ENCODE measurements around the gene EFNA5.

EFNA5 gene

GRCh38 chr5:107400328-107400727 lies 270.4 kb downstream of the EFNA5 start:
- Histone ChIP-seq H3K4me1 (ENCODE audit: insufficient read depth, insufficient read length) (no peaks in the 10 kb centered on the region), H3K27me3 (ENCODE audit: insufficient read depth, insufficient read length) (no peaks in the 10 kb centered on the region), H3K9me3 (ENCODE audit: insufficient read depth, low read length) (no peaks in the 10 kb centered on the region), H3K36me3 (ENCODE audit: insufficient read depth, insufficient read length, low read length) (no peaks in the 10 kb centered on the region), H3K9ac (ENCODE audit: insufficient read length, low read depth) (no peak overlapping the region), H3K4me3 (ENCODE audit: insufficient read length, low read depth) (no peak overlapping the region)
- no peak for DNase-seq (ENCODE audit: low read depth, low spot score)
- TF ChIP-seq ZNF274 (IDR thresholded peaks at IDR 0.05; ENCODE audit: low read depth, low read length): no peak
- TF ChIP-seq YY1 (IDR thresholded peaks at IDR 0.05; ENCODE audit: insufficient read depth, insufficient read length): no peak
- no peak for TF ChIP-seq SUZ12 (IDR thresholded peaks at IDR 0.05; ENCODE audit: extremely low read depth, insufficient read depth, insufficient read length)

DNA sequence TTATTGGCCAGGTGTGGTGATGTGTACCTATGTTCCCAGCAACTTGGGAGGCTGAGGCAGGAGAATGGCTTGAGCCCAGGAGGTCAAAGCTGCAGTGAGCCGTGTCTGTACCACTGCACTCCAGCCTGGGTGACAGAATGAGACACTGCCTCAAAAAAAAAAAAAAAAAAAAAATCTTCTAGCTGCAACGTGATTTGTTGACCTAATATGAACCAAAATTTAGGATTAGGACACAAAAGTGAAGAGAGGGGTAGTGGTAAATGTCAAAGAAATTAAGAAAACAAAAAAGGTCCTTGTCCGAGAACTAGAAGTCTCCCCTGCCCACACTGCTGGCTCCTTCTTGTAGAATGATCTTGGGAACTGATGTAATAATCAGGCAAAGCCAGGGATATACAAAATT lies 272.0 kb downstream of the EFNA5 start:
- Histone ChIP-seq H3K4me1 (ENCODE audit: insufficient read depth, insufficient read length) (no peaks in the 10 kb centered on the region), H3K9ac (ENCODE audit: insufficient read length, low read depth) (no peak overlapping the region)
- TF ChIP-seq ZNF274 (IDR thresholded peaks at IDR 0.05; ENCODE audit: low read depth, low read length) (no peak), SUZ12 (IDR thresholded peaks at IDR 0.05; ENCODE audit: extremely low read depth, insufficient read depth, insufficient read length) (no peak), YY1 (IDR thresholded peaks at IDR 0.05; ENCODE audit: insufficient read depth, insufficient read length) (no peak)

GRCh38 chr5:107396351-107396690 lies 274.4 kb downstream of the EFNA5 start:
- Histone ChIP-seq H3K9me3 (ENCODE audit: insufficient read depth, low read length) (peaks cover 4% of the 10 kb centered on the region; the same call in 1 of the 2 replicates), H3K27me3 (ENCODE audit: insufficient read depth, insufficient read length) (no peaks in the 10 kb centered on the region), H3K9ac (ENCODE audit: insufficient read length, low read depth) (no peak overlapping the region), H3K4me1 (ENCODE audit: insufficient read depth, insufficient read length) (no peaks in the 10 kb centered on the region), H3K4me3 (ENCODE audit: insufficient read length, low read depth) (no peak overlapping the region), H3K36me3 (ENCODE audit: insufficient read depth, insufficient read length, low read length) (peaks cover 4% of the 10 kb centered on the region)
- DNase-seq (ENCODE audit: low read depth, low spot score): no peak
- TF ChIP-seq YY1 (IDR thresholded peaks at IDR 0.05; ENCODE audit: insufficient read depth, insufficient read length) (no peak), ZNF274 (IDR thresholded peaks at IDR 0.05; ENCODE audit: low read depth, low read length) (no peak), SUZ12 (IDR thresholded peaks at IDR 0.05; ENCODE audit: extremely low read depth, insufficient read depth, insufficient read length) (no peak)

More for the DNA sequence above, 272.0 kb downstream of the EFNA5 start:
- H3K27me3 ChIP-seq (ENCODE audit: insufficient read depth, insufficient read length): no peaks in the 10 kb centered on the region
- H3K36me3 ChIP-seq (ENCODE audit: insufficient read depth, insufficient read length, low read length): no peaks in the 10 kb centered on the region
- H3K4me3 ChIP-seq (ENCODE audit: insufficient read length, low read depth): no peak overlapping the region
- no peaks in the 10 kb centered on the region for H3K9me3 ChIP-seq (ENCODE audit: insufficient read depth, low read length)
- no peak for DNase-seq (ENCODE audit: low read depth, low spot score)

DNA sequence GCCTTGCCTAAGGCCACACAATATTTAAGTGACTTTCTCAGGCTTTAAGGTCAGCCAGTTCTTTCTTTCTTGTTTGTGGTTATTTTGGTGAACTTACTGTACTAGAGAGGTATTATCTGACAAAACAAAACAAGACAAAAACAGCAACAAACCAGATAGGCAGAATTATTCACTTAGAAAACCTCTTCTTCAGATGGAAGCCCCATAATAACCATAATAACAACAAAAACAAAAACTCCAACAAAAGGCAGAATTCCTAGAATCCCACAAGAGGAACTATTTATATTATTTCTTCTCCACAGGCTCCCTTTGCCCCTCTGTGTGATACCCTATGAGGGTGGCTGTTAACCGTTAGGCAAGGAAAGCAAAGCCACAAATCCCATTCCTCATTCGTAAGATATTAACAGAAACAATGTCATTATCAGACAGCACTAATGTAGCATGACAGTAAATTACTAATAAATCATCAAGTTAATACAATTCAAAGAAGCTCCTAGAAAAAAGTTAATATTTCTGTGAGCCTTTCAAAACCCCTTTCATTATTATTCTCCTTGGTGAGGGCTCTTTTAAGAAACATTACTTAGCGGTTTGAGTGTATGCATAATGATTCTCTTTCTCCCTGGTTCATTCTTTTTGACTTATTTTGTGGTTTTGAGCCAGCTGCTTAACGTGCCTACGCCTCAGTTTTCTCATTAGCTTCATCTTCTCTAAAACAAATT lies 274.9 kb downstream of the EFNA5 start:
- TF ChIP-seq ZNF274 (IDR thresholded peaks at IDR 0.05; ENCODE audit: low read depth, low read length): no peak
- TF ChIP-seq YY1 (IDR thresholded peaks at IDR 0.05; ENCODE audit: insufficient read depth, insufficient read length): no peak
- no peak for TF ChIP-seq SUZ12 (IDR thresholded peaks at IDR 0.05; ENCODE audit: extremely low read depth, insufficient read depth, insufficient read length)
- no peak overlapping the region for H3K4me3 ChIP-seq (ENCODE audit: insufficient read length, low read depth)
- H3K36me3 ChIP-seq (ENCODE audit: insufficient read depth, insufficient read length, low read length): peaks cover 4% of the 10 kb centered on the region
- H3K27me3 ChIP-seq (ENCODE audit: insufficient read depth, insufficient read length): no peaks in the 10 kb centered on the region
- no peaks in the 10 kb centered on the region for H3K4me1 ChIP-seq (ENCODE audit: insufficient read depth, insufficient read length)
- peaks cover 4% of the 10 kb centered on the region; the same call in 1 of the 2 replicates for H3K9me3 ChIP-seq (ENCODE audit: insufficient read depth, low read length)
- no peak for DNase-seq (ENCODE audit: low read depth, low spot score)
- no peak overlapping the region for H3K9ac ChIP-seq (ENCODE audit: insufficient read length, low read depth)

- no peaks in the 10 kb centered on the region for H3K27me3 ChIP-seq (ENCODE audit: insufficient read depth, insufficient read length)
- no peak overlapping the region for H3K4me3 ChIP-seq (ENCODE audit: insufficient read length, low read depth)
- H3K9ac ChIP-seq (ENCODE audit: insufficient read length, low read depth): no peak overlapping the region
- DNase-seq (ENCODE audit: low read depth, low spot score): no peak
- peaks cover 4% of the 10 kb centered on the region; the same call in 1 of the 2 replicates for H3K9me3 ChIP-seq (ENCODE audit: insufficient read depth, low read length)
- no peaks in the 10 kb centered on the region for H3K4me1 ChIP-seq (ENCODE audit: insufficient read depth, insufficient read length)
- H3K36me3 ChIP-seq (ENCODE audit: insufficient read depth, insufficient read length, low read length): peaks cover 4% of the 10 kb centered on the region
- TF ChIP-seq ZNF274 (IDR thresholded peaks at IDR 0.05; ENCODE audit: low read depth, low read length) (no peak), YY1 (IDR thresholded peaks at IDR 0.05; ENCODE audit: insufficient read depth, insufficient read length) (no peak), SUZ12 (IDR thresholded peaks at IDR 0.05; ENCODE audit: extremely low read depth, insufficient read depth, insufficient read length) (no peak)
Observed at GRCh38 chr5:107393851-107394250, 276.9 kb downstream of the EFNA5 start.

DNA sequence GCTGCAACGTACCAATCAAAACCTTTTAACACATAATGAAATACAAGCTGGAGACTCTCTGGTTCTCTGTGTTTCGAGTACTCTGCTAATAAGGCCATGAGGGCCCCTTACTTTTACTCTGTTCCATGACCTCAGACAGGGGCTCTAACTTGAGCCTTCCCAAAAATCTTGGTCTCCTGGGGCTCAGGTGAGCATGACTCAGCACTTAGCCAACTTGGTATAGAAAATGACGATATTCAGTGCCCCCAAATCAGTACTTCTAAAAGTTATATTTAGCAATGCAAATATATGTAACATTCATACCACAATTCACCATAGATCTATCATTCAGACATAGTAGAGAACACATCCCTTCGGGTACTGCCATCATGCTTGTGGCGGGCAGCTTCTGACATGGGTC lies 278.9 kb downstream of the EFNA5 start:
- no peaks in the 10 kb centered on the region for H3K4me1 ChIP-seq (ENCODE audit: insufficient read depth, insufficient read length)
- peaks cover 4% of the 10 kb centered on the region; the same call in 1 of the 2 replicates for H3K9me3 ChIP-seq (ENCODE audit: insufficient read depth, low read length)
- H3K4me3 ChIP-seq (ENCODE audit: insufficient read length, low read depth): no peak overlapping the region
- no peak for TF ChIP-seq YY1 (IDR thresholded peaks at IDR 0.05; ENCODE audit: insufficient read depth, insufficient read length)
- TF ChIP-seq ZNF274 (IDR thresholded peaks at IDR 0.05; ENCODE audit: low read depth, low read length): no peak
- TF ChIP-seq SUZ12 (IDR thresholded peaks at IDR 0.05; ENCODE audit: extremely low read depth, insufficient read depth, insufficient read length): no peak
- peaks cover 4% of the 10 kb centered on the region for H3K36me3 ChIP-seq (ENCODE audit: insufficient read depth, insufficient read length, low read length)
- H3K9ac ChIP-seq (ENCODE audit: insufficient read length, low read depth): no peak overlapping the region
- no peaks in the 10 kb centered on the region for H3K27me3 ChIP-seq (ENCODE audit: insufficient read depth, insufficient read length)
- DNase-seq (ENCODE audit: low read depth, low spot score): no peak

- H3K27me3 ChIP-seq (ENCODE audit: insufficient read depth, insufficient read length): no peaks in the 10 kb centered on the region
- H3K4me1 ChIP-seq (ENCODE audit: insufficient read depth, insufficient read length): no peaks in the 10 kb centered on the region
- peaks cover 4% of the 10 kb centered on the region; the same call in 1 of the 2 replicates for H3K9me3 ChIP-seq (ENCODE audit: insufficient read depth, low read length)
- TF ChIP-seq SUZ12 (IDR thresholded peaks at IDR 0.05; ENCODE audit: extremely low read depth, insufficient read depth, insufficient read length) (no peak), YY1 (IDR thresholded peaks at IDR 0.05; ENCODE audit: insufficient read depth, insufficient read length) (no peak), ZNF274 (IDR thresholded peaks at IDR 0.05; ENCODE audit: low read depth, low read length) (no peak)
- peaks cover 4% of the 10 kb centered on the region for H3K36me3 ChIP-seq (ENCODE audit: insufficient read depth, insufficient read length, low read length)
- DNase-seq (ENCODE audit: low read depth, low spot score): no peak
- no peak overlapping the region for H3K4me3 ChIP-seq (ENCODE audit: insufficient read length, low read depth)
- no peak overlapping the region for H3K9ac ChIP-seq (ENCODE audit: insufficient read length, low read depth)
Observed at GRCh38 chr5:107389775-107390148, 281.0 kb downstream of the EFNA5 start.

Data from NT2/D1 (cell line).